GM12801 (cell line): Measurements from ENCODE around the gene IL1RAPL1.

Experiments
- CTCF ChIP-seq: IDR thresholded peaks from one replicate; pipeline ENCODE4 v1.5.1; 2011; ENCODE audit warnings: control low read depth; ENCODE audit not compliant: insufficient read length; ENCODE audit errors: extremely low read depth

IL1RAPL1 gene

DNA sequence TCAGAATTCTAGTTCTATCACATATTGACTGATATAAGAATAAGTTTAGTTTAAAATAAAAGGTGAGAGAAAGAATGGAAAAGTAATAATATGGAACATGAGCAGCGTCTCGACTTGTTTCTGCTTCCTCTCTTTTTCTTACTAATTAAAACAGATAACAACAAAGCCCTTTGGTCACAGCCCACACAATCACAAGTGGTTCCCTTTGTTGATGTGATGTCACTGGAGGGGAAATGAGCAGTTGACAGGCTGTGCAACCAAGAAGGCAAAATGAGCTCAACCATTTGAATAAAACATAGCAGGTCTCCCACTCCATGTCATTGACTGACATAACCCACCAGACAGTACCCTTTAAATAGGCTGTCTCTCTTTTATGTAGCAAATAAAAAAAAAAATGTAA is 1285.6 kb downstream of the IL1RAPL1 start:
- no peak for TF ChIP-seq CTCF

GRCh38 chrX:29876733-29877132 is 1289.5 kb downstream of the IL1RAPL1 start:
- TF ChIP-seq CTCF = no peak

DNA sequence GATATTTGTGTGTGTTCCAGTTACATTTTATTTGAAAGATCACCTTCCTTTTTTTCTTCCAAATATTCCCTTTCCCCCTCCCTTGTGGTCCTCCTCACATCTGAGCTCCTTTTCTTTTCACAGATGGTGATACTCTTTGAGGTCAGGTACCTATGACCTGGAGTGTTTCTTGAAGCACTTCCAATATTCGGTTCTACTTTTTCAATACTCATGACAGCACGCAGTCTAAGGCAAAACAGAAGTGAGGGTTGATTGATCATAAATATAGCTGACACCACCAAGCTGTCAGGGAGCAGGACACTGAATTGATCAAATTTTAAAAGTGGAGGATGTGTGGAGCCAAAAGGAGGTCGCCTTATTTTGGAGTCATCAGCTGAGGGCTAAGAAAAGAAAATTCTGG is 1293.7 kb downstream of the IL1RAPL1 start:
- no peak for TF ChIP-seq CTCF

DNA sequence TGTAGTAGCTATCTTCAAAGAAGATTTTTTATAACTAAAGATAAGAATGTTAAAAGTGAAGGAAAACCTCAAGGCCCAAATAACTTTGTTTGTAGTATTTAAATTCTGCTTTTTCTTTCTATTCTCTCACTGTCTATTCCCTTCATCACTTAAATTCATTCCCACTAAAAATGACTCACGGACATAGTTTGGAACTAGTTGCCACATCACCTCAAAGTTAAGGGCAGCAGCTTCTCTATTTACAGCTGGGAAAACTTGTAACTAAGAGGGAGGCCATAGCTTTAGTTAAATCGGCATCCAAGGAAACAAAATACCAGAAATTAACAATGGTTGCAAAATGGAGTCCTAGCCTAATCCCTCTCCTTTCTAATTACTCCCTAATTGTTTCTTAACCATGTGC is 1302.8 kb downstream of the IL1RAPL1 start:
- TF ChIP-seq CTCF = no peak

GRCh38 chrX:29890646-29891200 is 1303.5 kb downstream of the IL1RAPL1 start:
- TF ChIP-seq CTCF = no peak

DNA sequence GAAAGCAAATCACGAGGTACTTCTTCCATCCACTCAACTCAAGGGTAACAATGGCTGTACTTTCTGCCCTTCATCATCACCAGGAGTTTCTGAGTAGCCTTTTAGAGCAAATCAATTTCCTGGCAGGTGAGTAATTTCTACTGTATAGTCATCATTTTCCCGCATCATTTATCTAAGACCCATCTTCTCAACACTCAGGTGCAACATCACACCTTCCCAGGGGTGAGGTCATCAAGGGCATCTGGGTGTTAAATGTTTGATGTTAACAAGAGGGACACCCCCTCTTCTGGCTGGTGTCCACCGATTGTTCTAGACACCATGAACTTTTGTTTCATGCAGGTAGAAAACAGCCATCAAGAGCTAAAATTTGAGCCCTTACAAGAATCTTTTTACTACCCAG is 1314.8 kb downstream of the IL1RAPL1 start:
- no peak for TF ChIP-seq CTCF

GRCh38 chrX:29903360-29903759 is 1316.1 kb downstream of the IL1RAPL1 start:
- no peak for TF ChIP-seq CTCF

- TF ChIP-seq CTCF = no peak
These were observed 1324.4 kb downstream of the IL1RAPL1 start for GRCh38 chrX:29911673-29912072.
